ENCODE data around the gene SESTD1.

SESTD1 gene

GRCh38 chr2:179179719-179180118 is 84.9 kb downstream of the SESTD1 start:
- DNase-seq, result no peak

GRCh38 chr2:179177694-179178093 is 86.9 kb downstream of the SESTD1 start:
- no peak for DNase-seq

DNA sequence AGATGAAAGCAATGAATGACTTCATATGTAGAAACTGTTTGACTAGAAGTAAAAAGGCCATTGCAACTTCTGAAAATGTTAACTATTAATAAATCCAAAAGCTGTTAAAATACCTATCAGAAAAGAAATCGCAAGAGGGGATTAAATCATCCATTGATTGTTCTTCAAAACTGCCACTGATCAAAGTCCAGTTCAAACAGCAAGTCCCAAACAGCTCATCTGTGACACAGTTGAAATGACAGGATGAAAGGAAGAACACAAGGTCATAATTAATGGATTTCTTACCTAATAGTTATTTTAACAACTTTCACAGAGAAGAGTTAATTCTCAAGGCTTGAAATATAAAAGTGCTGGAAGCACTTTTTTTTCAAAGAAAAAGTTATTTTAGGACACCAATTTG is 90.4 kb downstream of the SESTD1 start:
- no peak for DNase-seq

GRCh38 chr2:179172894-179173293 is 91.7 kb downstream of the SESTD1 start:
- DNase-seq, result no peak

GRCh38 chr2:179171371-179171770 is 93.3 kb downstream of the SESTD1 start:
- DNase-seq, result no peak

DNA sequence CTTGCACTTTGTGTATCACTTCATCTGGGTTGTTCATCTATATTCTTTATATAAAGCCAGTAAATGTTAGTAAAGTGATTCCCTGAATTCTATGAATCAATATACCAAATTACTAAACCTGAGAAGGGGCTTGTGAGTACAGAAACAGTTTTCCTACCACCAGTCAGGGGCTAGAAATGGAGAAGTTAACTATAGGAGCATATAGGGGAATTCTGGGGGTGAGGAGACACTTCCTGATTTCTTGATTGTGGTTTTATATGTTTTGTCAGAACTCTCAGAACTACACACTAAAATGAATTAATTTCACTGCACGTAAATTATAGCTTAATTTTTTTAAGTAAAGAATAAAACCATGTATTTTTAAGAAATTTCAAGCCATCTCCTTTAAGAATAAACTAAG is 93.7 kb downstream of the SESTD1 start:
- DNase-seq, result no peak

GRCh38 chr2:179165356-179166000 is 99.2 kb downstream of the SESTD1 start:
- no peak for DNase-seq

- DNase-seq, result no peak
Observed at GRCh38 chr2:179141206-179141605, 123.4 kb downstream of the SESTD1 start.

DNA sequence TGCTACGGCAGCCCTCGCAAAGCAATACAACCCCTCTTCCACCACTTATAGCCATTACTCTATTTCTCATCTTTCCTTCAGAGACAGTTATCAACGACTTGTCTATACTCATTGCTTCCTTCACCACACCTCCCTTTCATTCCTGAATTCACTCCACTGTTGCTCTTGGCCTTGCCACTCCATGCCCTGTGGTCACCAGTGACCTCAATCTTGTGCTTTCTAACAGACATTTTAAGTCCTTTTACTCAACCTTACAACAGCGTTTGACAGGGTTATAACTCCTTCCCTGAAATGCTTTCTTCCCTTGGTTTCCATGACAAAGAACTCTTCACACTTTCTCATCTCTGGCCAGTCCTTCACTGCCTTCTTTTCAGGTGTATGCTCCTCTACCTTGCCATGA is 124.1 kb downstream of the SESTD1 start:
- DNase-seq, result no peak

DNA sequence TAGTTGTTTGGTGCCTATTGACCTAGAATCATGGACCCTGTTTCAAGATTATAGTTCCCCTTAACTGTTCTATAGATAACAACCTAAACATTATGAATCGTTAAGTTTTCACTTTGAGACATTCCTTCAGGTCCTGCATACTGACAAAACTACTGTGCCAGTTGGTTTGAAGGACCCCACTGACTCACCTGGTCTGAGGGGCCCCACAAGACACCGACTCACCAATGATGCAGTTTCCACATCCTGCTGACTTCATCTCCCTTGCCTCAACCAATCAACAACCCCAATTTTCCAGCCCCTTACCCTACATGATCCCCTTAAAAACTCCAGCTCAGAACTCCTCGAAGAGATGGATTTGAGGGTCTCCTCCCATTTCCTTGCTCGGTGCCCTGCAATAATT is 125.1 kb downstream of the SESTD1 start:
- no peak for DNase-seq

DNA sequence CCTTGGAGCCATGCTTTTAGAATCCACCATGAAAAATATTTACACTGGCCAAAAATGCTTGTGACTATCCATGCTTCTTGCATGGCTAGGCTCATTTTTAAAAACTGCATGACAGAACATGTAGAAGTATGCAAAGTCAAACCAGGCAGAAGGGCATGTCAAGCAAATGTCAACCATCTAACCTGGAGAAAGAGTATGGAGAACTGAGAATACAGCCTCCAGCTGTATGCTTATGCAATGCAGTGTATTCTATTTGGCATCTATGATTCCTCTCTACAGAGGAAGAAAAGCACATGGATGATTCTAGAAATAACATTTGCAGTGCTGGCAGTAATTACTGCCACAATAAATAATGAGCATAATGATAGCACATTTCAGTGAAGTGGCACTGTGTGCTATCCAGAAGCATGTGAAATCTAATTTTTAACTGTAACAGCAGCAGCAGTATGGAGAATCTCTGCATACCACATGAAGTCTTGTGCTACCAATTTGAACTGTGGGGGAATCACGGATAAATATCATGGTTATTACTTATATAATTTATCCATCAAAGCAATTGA is 127.4 kb downstream of the SESTD1 start:
- no peak for DNase-seq

DNA sequence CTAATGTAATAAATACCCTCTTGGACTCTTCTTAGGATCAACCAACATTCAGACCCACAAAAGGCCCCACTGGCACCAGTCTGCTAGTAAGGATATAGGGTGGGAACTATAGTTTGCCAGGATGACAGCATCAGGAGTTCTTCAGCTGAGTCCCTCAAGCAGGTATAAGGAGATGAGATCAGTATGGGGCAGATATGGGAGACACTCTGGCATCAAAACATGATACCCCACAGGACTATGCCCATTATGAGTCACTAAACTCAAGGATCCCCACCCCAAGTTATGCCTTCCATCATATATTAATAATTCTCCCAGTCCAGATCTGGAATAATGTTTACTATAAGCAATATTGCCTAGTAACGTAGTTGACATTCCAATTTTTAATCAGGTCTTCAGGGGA is 131.6 kb downstream of the SESTD1 start:
- DNase-seq, result no peak

DNA sequence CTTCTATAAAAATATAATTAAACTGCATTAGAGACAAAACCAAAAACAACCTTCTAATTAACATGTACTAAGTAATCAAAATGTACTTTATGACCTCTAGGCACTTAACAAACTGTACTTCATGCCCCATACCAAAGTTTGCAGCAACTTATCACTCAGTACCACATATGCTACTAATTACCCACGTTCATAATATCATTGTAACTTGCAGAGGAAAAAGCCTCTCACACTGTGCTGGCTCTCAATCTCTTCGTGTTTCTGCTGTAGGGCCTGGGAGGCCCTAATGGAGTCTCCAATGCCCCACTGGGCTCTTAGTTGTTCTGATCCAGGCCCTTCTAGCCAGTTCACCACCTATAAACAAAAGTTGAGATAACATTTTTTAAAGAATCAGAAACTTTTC is 132.6 kb downstream of the SESTD1 start:
- DNase-seq, result no peak

DNA sequence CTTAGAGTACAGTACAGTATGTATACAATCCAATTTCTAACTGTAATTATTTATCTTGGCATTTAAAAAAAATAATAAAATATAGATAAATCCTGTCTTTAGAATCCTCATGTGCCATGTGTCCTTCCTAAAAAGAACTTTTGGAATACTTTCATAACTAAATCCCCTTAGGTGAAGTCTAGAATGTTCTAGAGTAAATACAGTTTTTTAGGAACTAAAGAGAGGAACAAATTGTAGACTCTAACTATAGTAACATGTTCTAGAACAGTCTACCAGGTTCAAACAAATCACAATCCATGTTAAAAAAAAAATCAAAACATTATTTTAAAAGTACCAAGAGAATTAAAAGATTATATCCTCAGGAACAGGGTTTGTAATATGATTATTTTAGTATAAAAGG is 134.1 kb downstream of the SESTD1 start:
- no peak for DNase-seq

DNA sequence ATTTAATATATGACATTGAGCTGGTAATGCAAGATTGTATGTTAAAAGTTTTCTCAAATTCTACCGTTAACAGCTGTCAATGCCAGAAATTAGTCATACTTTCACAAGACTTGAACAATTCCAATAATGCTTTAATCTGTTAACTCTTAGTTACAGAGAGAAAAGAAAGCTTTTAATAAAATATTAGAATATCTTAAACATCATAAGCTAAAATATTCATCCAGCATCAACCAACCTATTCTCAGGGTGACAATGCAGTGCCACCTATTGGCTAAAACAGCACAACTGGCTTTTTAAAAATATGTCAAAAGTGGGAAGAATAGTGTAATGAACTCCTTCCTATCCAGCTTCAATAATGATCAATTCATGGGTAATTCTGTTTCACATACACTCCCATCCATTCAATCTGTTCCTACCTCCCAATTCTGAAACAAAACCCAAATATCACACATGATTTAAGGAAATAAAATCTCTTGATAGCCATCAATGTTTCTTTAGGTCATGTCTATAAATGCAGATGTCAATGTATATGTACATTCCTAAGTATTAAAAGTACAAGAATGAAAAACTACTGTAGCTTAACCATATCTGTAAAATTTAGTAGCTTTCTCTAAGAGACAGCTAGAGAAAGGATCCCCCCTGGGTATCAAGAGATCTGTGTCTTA is 134.9 kb downstream of the SESTD1 start:
- DNase-seq, result no peak

GRCh38 chr2:179125404-179125803 is 139.2 kb downstream of the SESTD1 start:
- DNase-seq, result no peak

DNA sequence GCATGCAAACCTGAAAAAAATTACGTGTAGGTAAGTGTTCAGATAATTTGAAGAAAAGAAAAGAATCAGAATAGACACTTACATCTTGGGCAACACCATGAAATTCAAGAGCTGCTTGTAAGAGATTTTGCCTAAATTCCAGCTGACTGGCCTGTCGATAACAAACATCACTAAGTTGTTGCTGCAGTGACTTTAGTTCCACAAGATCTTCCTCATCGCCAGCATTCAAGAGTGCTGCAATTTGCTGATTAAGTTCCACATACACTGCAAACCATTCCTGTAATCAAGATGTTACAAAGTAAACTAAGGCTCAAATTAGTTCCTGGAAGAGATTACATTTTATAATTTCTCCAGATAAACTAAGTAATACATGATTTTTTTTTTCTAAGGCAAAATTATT is 140.3 kb downstream of the SESTD1 start:
- no peak for DNase-seq

DNA sequence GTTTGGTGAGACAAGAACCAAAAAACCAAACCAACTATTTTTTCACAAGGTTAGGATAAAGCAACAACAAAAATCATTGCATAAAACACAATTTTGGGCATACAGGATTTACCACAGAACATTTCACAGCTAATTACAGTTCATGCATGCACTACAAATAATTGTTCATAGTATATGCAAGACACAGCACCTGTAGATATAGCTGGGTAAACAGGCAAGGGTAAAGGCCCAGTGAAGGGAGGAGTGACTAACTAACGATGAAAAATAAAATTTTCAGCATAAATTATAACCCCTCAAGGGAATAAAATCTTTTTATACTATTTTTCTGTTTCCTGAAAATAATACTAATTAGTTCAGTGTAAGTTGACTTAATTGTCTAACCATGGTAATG is 141.4 kb downstream of the SESTD1 start:
- no peak for DNase-seq

GRCh38 chr2:179107737-179108136 is 156.9 kb downstream of the SESTD1 start:
- no peak for DNase-seq

DNA sequence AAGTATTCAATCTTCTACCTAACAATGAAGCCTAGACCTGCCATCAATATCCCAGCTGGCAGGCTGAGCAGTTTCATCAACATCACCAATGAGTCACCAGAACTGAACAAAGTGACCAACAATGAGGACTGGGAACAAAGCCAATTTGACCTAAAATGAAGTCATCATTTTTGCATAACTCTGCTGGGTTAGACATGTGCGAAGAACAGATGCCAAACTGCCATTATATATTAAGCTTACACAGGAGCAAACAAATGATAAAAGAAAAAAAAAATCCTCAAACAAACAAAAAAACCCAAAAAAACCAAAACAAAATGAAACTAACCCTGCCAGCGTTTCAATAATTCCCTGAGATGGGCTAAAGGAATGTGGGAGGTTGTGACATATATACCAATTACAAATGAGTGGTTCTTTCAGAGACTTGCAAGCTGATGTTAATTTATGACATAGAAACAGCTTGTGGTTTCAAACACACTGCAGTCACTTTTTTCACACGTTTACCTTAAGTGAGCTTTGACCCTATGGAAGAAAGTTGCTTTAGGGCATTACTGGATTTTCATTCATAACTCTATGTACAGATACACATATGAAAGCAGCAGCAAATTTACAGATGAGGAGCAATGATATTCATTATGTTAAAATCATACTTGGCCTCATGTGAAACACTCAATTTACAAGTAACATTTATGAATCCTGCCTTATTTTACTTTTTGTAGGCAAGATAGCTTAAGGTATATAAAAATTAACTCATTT is 157.8 kb downstream of the SESTD1 start:
- DNase-seq, result peak; percentile 59

- DNase-seq, result no peak
Observed at GRCh38 chr2:179106342-179106675, 158.3 kb downstream of the SESTD1 start.

DNA sequence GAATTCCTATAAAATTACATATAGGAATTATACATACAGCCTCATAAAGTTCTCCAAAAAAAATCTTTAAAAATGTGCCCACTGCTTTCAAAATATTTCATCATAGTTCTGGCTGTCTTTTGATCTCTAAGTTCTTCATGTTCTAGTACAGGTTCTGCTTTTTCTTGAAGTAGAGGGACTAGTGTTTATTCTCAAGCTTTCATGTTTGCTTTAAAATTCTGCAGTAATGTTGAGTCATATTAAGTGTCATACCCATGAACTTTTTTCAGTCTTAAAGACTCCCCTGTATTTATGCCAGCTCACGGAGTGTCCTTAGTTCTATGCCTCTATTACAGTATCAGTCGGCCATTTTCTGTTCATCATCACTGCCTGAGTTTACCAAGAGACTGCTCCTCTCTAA is 159.9 kb downstream of the SESTD1 start:
- no peak for DNase-seq

DNA sequence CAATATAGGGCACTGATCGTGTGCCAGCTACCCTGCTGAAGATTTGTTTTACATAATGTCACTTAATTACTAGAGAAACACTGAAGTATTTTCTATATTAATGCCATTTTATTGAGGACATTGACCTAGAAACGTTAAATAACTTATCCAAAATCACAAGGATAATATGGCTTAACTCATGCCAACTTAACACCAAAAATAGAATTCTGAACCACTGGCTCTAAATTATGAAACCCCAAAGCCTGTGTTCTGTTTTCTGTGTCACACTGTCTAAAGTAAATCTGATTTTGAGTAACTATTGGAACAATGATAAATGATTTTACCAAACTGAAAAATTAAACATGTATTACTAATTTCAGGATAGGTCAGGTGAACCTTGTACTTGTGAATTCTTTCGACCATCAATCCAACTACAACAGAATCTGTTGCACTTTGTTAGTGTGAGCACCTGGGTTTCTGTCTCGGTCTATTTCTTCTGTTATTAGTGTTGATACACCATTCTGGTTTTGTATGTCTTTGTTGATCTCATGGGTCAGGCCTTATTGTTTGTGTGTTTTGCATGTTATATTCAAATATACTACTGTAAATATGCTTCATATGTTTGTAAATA is 166.4 kb downstream of the SESTD1 start:
- no peak for DNase-seq

DNA sequence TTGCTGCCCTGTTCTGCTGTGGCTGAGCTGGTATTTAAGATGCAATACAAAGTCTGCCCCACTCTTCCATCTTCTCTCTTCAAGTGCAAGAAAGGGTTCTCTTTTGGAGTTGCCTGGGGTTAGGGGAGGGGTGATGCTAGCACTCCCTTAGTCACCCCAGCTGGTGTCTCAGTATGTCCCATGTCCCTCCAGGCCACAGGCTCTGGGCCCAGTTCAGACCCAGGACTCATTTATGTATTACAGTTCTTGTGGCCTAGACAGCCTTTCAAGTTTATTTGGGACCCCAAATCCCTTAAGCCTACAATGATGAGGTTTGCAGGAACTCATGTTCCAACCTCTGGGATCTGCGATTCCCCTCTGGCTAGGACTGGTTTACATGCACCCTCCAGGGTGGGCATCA is 167.5 kb downstream of the SESTD1 start:
- DNase-seq, result no peak
